K562 (cell line): ENCODE data around the gene NAA15. TPM values are rescaled to one million over a fixed set of nuclear protein-coding genes. Genes with fewer than 3 reads are reported as not detected.

Experiments used
- ARID3A ChIP-seq: IDR thresholded peaks from 2 replicates; pipeline ENCODE4 v1.6.1; 2012; ENCODE audit warnings: low read depth, low read length, improper control_type of control experiment, borderline replicate concordance
- ATF4 ChIP-seq: fragments of 450-650 bp; formaldehyde crosslinking; IDR thresholded peaks from 2 replicates; pipeline ENCODE4 v1.4.0; 2022; ENCODE audit warnings: mild to moderate bottlenecking, moderate library complexity
- CREB3 ChIP-seq: fragments of 450-650 bp; conservative IDR thresholded peaks from 2 replicates; pipeline ENCODE4 v1.6.1; 2016; ENCODE audit warnings: missing genetic modification characterization, low read depth, mild to moderate bottlenecking, missing compliant biosample characterization, moderate library complexity
- GATA2 ChIP-seq: sonication (generic); formaldehyde crosslinking; IDR thresholded peaks from 2 replicates; pipeline ENCODE4 v1.4.0; 2020; ENCODE audit warnings: mild to moderate bottlenecking, missing genetic modification reagents
- HSF4 ChIP-seq: fragments of 250-450 bp; sonication (Bioruptor Pico); IDR thresholded peaks from 2 replicates; pipeline ENCODE4 v2.1.2; 2022; ENCODE audit warnings: mild to moderate bottlenecking, moderate library complexity, borderline replicate concordance
- MYC ChIP-seq, 2 experiments: fragments of 250-450 bp in 1 of 2; sonication (Bioruptor Pico) in 1 of 2; IDR thresholded peaks; 2 replicates each; pipeline versions ENCODE4 v1.5.1 to v1.6.1; 2012 to 2021; ENCODE audit warnings: low read depth in 2 of 2, borderline replicate concordance in 1 of 2, improper control_type of control experiment in 1 of 2, low read length in 1 of 2, mild to moderate bottlenecking in 1 of 2, moderate library complexity in 1 of 2
- NCOA1 ChIP-seq: fragments of 450-650 bp; IDR thresholded peaks from 2 replicates; pipeline ENCODE4 v1.6.1; 2016; ENCODE audit warnings: low read depth
- NFIC ChIP-seq: fragments of 450-650 bp; IDR thresholded peaks from 2 replicates; pipeline ENCODE4 v1.6.1; 2017; ENCODE audit warnings: mild to moderate bottlenecking, inconsistent platforms
- POU5F1 ChIP-seq: fragments of 150-350 bp; IDR thresholded peaks from 2 replicates; pipeline ENCODE4 v1.6.1; 2014; ENCODE audit warnings: borderline replicate concordance, low read length, low read depth, mild to moderate bottlenecking; ENCODE audit not compliant: partially characterized antibody
- SMARCB1 ChIP-seq: IDR thresholded peaks from 2 replicates; pipeline ENCODE4 v1.6.1; 2011; ENCODE audit warnings: improper control_type of control experiment, low read depth; ENCODE audit not compliant: insufficient read length
- SMARCE1 ChIP-seq: fragments of 450-650 bp; IDR thresholded peaks from 2 replicates; pipeline ENCODE4 v1.7.1; 2016; ENCODE audit warnings: mild to moderate bottlenecking
- SOX6 ChIP-seq: fragments of 450-650 bp; IDR thresholded peaks from 2 replicates; pipeline ENCODE4 v1.6.1; 2014; ENCODE audit warnings: mild to moderate bottlenecking
- TAF7 ChIP-seq: fragments of 450-650 bp; IDR thresholded peaks from 2 replicates; pipeline ENCODE4 v1.6.1; 2016; ENCODE audit warnings: missing genetic modification characterization, missing compliant biosample characterization
- ZNF644 ChIP-seq: fragments of 200-800 bp; sonication (Bioruptor generic); IDR thresholded peaks from 2 replicates; pipeline ENCODE4 v1.6.1; 2016; ENCODE audit warnings: low read depth, missing genetic modification characterization, missing compliant biosample characterization
- ZNF717 ChIP-seq: fragments of 250-450 bp; sonication (Bioruptor Pico); IDR thresholded peaks from 2 replicates; pipeline ENCODE4 v1.5.0; 2021
- ZNF76 ChIP-seq: fragments of 250-450 bp; sonication (Bioruptor Pico); IDR thresholded peaks from 2 replicates; pipeline ENCODE4 v1.4.0; 2020; ENCODE audit warnings: mild to moderate bottlenecking, moderate library complexity, borderline replicate concordance
- polyA plus RNA-seq, 8 experiments: library from polyadenylated mRNA; depleted of rRNA in 4 of 8; stranded (reverse) in 5 of 8; unstranded in 3 of 8; fragments of >200 nt; fragmentation: Nextera tagmentation in 2 of 8; fragmentation: Illumina TruSeq in 1 of 8; extraction: Ambion mirVana in 2 of 8; extraction: Trizol in 1 of 8; gene quantifications; 2 replicates each; pipeline versions ENCODE4 v1.2.1 to v1.2.3, GENCODE V29; 2011 to 2014; ENCODE audit warnings: inconsistent platforms in 1 of 8, missing spikeins in 1 of 8
- total RNA-seq, 7 experiments: library from RNA; depleted of rRNA in 6 of 7; stranded (reverse); fragments of >200 nt in 6 of 7; fragmentation: Illumina TruSeq in 2 of 7; extraction: Trizol in 2 of 7; gene quantifications; 2 replicates each; pipeline versions ENCODE4 v1.2.1 to v1.2.3, GENCODE V29; 2011 to 2021; ENCODE audit warnings: low replicate concordance in 1 of 7
- TF ChIP-seq, protein P1 (sequence below): IDR thresholded peaks from 2 replicates; pipeline ENCODE4 v1.6.1; 2011; ENCODE audit not compliant: insufficient read length; ENCODE audit errors: extremely low read depth
- TF ChIP-seq, protein P2 (sequence below): sonication (generic); formaldehyde crosslinking; IDR thresholded peaks from 2 replicates; pipeline ENCODE4 v1.8.0; 2022; ENCODE audit warnings: missing genetic modification reagents, mild to moderate bottlenecking, borderline replicate concordance

The NAA15 gene
- total and polyA plus RNA-seq, 9 of the 15 experiments (the other 6 are each of a cell fraction or from before 2014, with no cell fraction given), result 37.8 to 117 (median 63.2) TPM

GRCh38 chr4:139443661-139444060 is 142.4 kb downstream of the NAA15 start (continued):
- no peak for TF ChIP-seq ATF4
- TF ChIP-seq ARID3A, result no peak
- TF ChIP-seq NFIC, result peak; percentile 82
- TF ChIP-seq HSF4 (CRISPR knock-in tag), result no peak
- no peak for TF ChIP-seq POU5F1
- no peak for TF ChIP-seq ZNF717 (CRISPR knock-in tag)
- no peak for TF ChIP-seq CREB3 (tag)
- TF ChIP-seq, protein P1, sequence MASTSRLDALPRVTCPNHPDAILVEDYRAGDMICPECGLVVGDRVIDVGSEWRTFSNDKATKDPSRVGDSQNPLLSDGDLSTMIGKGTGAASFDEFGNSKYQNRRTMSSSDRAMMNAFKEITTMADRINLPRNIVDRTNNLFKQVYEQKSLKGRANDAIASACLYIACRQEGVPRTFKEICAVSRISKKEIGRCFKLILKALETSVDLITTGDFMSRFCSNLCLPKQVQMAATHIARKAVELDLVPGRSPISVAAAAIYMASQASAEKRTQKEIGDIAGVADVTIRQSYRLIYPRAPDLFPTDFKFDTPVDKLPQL, result no peak
- TF ChIP-seq MYC (IDR thresholded peaks at IDR 0.05; ENCODE audit: low read depth, low read length), result no peak
- no peak for TF ChIP-seq MYC (CRISPR knock-in tag; IDR thresholded peaks at IDR 0.05; ENCODE audit: borderline replicate concordance, low read depth)
- peak; percentile 93 for TF ChIP-seq GATA2 (CRISPR knock-in tag)
- TF ChIP-seq SMARCB1, result no peak
- TF ChIP-seq, protein P2, sequence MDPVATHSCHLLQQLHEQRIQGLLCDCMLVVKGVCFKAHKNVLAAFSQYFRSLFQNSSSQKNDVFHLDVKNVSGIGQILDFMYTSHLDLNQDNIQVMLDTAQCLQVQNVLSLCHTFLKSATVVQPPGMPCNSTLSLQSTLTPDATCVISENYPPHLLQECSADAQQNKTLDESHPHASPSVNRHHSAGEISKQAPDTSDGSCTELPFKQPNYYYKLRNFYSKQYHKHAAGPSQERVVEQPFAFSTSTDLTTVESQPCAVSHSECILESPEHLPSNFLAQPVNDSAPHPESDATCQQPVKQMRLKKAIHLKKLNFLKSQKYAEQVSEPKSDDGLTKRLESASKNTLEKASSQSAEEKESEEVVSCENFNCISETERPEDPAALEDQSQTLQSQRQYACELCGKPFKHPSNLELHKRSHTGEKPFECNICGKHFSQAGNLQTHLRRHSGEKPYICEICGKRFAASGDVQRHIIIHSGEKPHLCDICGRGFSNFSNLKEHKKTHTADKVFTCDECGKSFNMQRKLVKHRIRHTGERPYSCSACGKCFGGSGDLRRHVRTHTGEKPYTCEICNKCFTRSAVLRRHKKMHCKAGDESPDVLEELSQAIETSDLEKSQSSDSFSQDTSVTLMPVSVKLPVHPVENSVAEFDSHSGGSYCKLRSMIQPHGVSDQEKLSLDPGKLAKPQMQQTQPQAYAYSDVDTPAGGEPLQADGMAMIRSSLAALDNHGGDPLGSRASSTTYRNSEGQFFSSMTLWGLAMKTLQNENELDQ (CRISPR knock-in tag), result no peak
- TF ChIP-seq NCOA1, result no peak
- peak; percentile 81; the same call in 1 of the 2 replicates for TF ChIP-seq SMARCE1
- no peak for TF ChIP-seq ZNF76 (CRISPR knock-in tag)
- TF ChIP-seq TAF7 (tag), result no peak
- TF ChIP-seq SOX6, result peak; percentile 81
- TF ChIP-seq ZNF644 (tag), result no peak
